Mesenchymal stem cell (in vitro differentiated cells and primary cell): ENCODE results near the gene DCUN1D3.
"Not testable (repeated sequence)": the region's sequence is repeated elsewhere in the genome, so short reads cannot be mapped to it uniquely, and the experiment has no call there.

Source experiments
- DNase-seq: peaks from one replicate; pipeline ENCODE4 v3.0.0-alpha.2; 2013
- H2AFZ ChIP-seq: one replicate; pipeline ENCODE4 v1.6.1; 2013; ENCODE audit warnings: low read depth, mild to moderate bottlenecking, control low read depth, inconsistent platforms, low read length, moderate library complexity
- H2AK5ac ChIP-seq: 2 replicates; pipeline ENCODE4 v1.6.1; 2013; ENCODE audit warnings: low read length, moderate library complexity, mild to moderate bottlenecking, inconsistent platforms; ENCODE audit not compliant: severe bottlenecking
- H2BK120ac ChIP-seq: one replicate; pipeline ENCODE4 v1.6.1; 2013; ENCODE audit warnings: low read depth, mild to moderate bottlenecking, inconsistent platforms, low read length, moderate library complexity
- H2BK12ac ChIP-seq, 2 experiments: one replicate each; pipeline ENCODE4 v1.6.1; 2013; ENCODE audit warnings: inconsistent platforms in 2 of 2, low read length in 2 of 2, mild to moderate bottlenecking in 2 of 2, moderate library complexity in 2 of 2, control low read depth in 1 of 2
- H2BK15ac ChIP-seq: one replicate; pipeline ENCODE4 v1.6.1; 2013; ENCODE audit warnings: mild to moderate bottlenecking, low read depth, inconsistent platforms; ENCODE audit not compliant: poor library complexity, severe bottlenecking
- H2BK5ac ChIP-seq: 2 replicates; pipeline ENCODE4 v1.6.1; 2013; ENCODE audit warnings: low read depth, mild to moderate bottlenecking, low read length, control low read depth, inconsistent platforms; ENCODE audit not compliant: poor library complexity, severe bottlenecking
- H3K14ac ChIP-seq, 2 experiments: one replicate each; pipeline ENCODE4 v1.6.1; 2013; ENCODE audit warnings: inconsistent platforms in 2 of 2, low read length in 2 of 2, control low read depth in 1 of 2, mild to moderate bottlenecking in 1 of 2, moderate library complexity in 1 of 2
- H3K18ac ChIP-seq, 2 experiments: one replicate each; pipeline ENCODE4 v1.6.1; 2013; ENCODE audit warnings: inconsistent platforms in 2 of 2, low read length in 2 of 2, control low read depth in 1 of 2, low read depth in 1 of 2, mild to moderate bottlenecking in 1 of 2
- H3K23ac ChIP-seq, 2 experiments: one replicate each; pipeline ENCODE4 v1.6.1; 2013; ENCODE audit warnings: inconsistent platforms in 2 of 2, low read length in 2 of 2, mild to moderate bottlenecking in 2 of 2, moderate library complexity in 2 of 2, control low read depth in 1 of 2
- H3K27ac ChIP-seq: 2 replicates; pipeline ENCODE4 v1.5.1; 2013; ENCODE audit warnings: mild to moderate bottlenecking, moderate library complexity, low read length, control low read depth, inconsistent platforms; ENCODE audit not compliant: poor library complexity, severe bottlenecking
- H3K27me3 ChIP-seq, 2 experiments: 2 replicates each; pipeline versions ENCODE4 v1.6.1 to v1.7.0; 2013; ENCODE audit warnings: low read length in 2 of 2, mild to moderate bottlenecking in 2 of 2, moderate library complexity in 2 of 2, control low read depth in 1 of 2, inconsistent platforms in 1 of 2; ENCODE audit not compliant: control insufficient read depth in 1 of 2, insufficient read depth in 1 of 2
- H3K36me3 ChIP-seq, 2 experiments: 2 replicates each; pipeline versions ENCODE4 v1.6.1 to v1.7.0; 2013; ENCODE audit warnings: low read length in 2 of 2, control low read depth in 1 of 2, inconsistent platforms in 1 of 2, low read depth in 1 of 2, mild to moderate bottlenecking in 1 of 2; ENCODE audit not compliant: insufficient read depth in 2 of 2, control insufficient read depth in 1 of 2
- H3K4ac ChIP-seq, 2 experiments: one replicate each; pipeline ENCODE4 v1.6.1; 2013; ENCODE audit warnings: inconsistent platforms in 2 of 2, low read length in 2 of 2, mild to moderate bottlenecking in 2 of 2, moderate library complexity in 2 of 2, control low read depth in 1 of 2, low read depth in 1 of 2
- H3K4me1 ChIP-seq: 2 replicates; pipeline ENCODE4 v1.6.1; 2013; ENCODE audit warnings: low read depth, low read length, control low read depth; ENCODE audit not compliant: control insufficient read depth, insufficient read depth
- H3K4me2 ChIP-seq: 2 replicates; pipeline ENCODE4 v1.6.1; 2013; ENCODE audit warnings: low read length, mild to moderate bottlenecking, inconsistent platforms; ENCODE audit not compliant: poor library complexity, severe bottlenecking
- H3K4me3 ChIP-seq, 2 experiments: 2 replicates each; pipeline versions ENCODE4 v1.5.1 to v1.7.0; 2013; ENCODE audit warnings: low read length in 2 of 2, mild to moderate bottlenecking in 2 of 2, control low read depth in 1 of 2, low read depth in 1 of 2; ENCODE audit not compliant: insufficient read depth in 1 of 2
- H3K79me1 ChIP-seq: replicated peaks from 2 replicates; pipeline ENCODE4 v1.6.1; 2013; ENCODE audit warnings: mild to moderate bottlenecking, control low read depth, low read length, inconsistent platforms; ENCODE audit not compliant: poor library complexity, severe bottlenecking
- H3K9ac ChIP-seq: 2 replicates; pipeline ENCODE4 v1.7.0; 2013; ENCODE audit warnings: mild to moderate bottlenecking, low read length, moderate library complexity
- H3K9me3 ChIP-seq: 2 replicates; pipeline ENCODE4 v1.7.0; 2013; ENCODE audit warnings: mild to moderate bottlenecking, low read length; ENCODE audit not compliant: control insufficient read depth
- H4K8ac ChIP-seq: one replicate; pipeline ENCODE4 v1.6.1; 2013; ENCODE audit warnings: inconsistent platforms, mild to moderate bottlenecking, low read length, moderate library complexity
- H4K91ac ChIP-seq: one replicate; pipeline ENCODE4 v1.6.1; 2013; ENCODE audit warnings: mild to moderate bottlenecking, low read length, inconsistent platforms
- WGBS: methylation state at CpG from one replicate; pipeline ENCODE4 v1.1.7; 2013; ENCODE audit warnings: mixed read lengths; 5-methylcytosine and 5-hydroxymethylcytosine counted together

The DCUN1D3 gene

GRCh38 chr16:20945575-20945875, 45.4 kb upstream of the DCUN1D3 start:
- not testable (repeated sequence) for H2BK12ac ChIP-seq, H3K9me3 ChIP-seq, H3K9ac ChIP-seq, H3K27me3 ChIP-seq, H2AFZ ChIP-seq, H4K8ac ChIP-seq, H3K4me2 ChIP-seq, DNase-seq, H3K4ac ChIP-seq, H3K18ac ChIP-seq, H2BK120ac ChIP-seq, H2BK15ac ChIP-seq, H3K23ac ChIP-seq, H3K27ac ChIP-seq, H3K36me3 ChIP-seq, H3K4me3 ChIP-seq, H3K4me1 ChIP-seq, H3K79me1 ChIP-seq, H3K14ac ChIP-seq, H2BK5ac ChIP-seq, H4K91ac ChIP-seq, H2AK5ac ChIP-seq
- 95% methylated on average over 9 of the region's 11 CpGs for WGBS

GRCh38 chr16:20944861-20945574, 44.9 kb upstream of the DCUN1D3 start:
- peak; percentile 38 for DNase-seq
- no peak overlapping the region for H2AFZ ChIP-seq
- no peak overlapping the region for H3K27ac ChIP-seq
- H3K4me3 ChIP-seq: no peak overlapping the region
- no peak overlapping the region for H3K23ac ChIP-seq
- H3K79me1 ChIP-seq: no peaks in the 10 kb centered on the region
- H3K9me3 ChIP-seq: no peaks in the 10 kb centered on the region
- no peak overlapping the region for H2BK12ac ChIP-seq
- no peak overlapping the region for H2BK15ac ChIP-seq
- H3K18ac ChIP-seq: no peak overlapping the region
- no peak overlapping the region for H4K91ac ChIP-seq
- H2BK120ac ChIP-seq: no peak overlapping the region
- H3K27me3 ChIP-seq: peaks cover 0 to 2% of the 10 kb centered on the region in 2 experiments
- no peak overlapping the region for H2BK5ac ChIP-seq
- H4K8ac ChIP-seq: no peak overlapping the region
- H3K4ac ChIP-seq: no peak overlapping the region
- 89% methylated on average over 4 of the region's 5 CpGs for WGBS
- H3K4me2 ChIP-seq: no peak overlapping the region
- no peak overlapping the region for H3K14ac ChIP-seq
- H3K36me3 ChIP-seq: no peaks in the 10 kb centered on the region
- no peaks in the 10 kb centered on the region for H3K4me1 ChIP-seq
- H2AK5ac ChIP-seq: no peak overlapping the region
- no peak overlapping the region for H3K9ac ChIP-seq

GRCh38 chr16:20942256-20942655, 42.1 kb upstream of the DCUN1D3 start:
- Histone ChIP-seq H3K4ac (no peak overlapping the region), H2AFZ (no peak overlapping the region), H4K8ac (no peak overlapping the region), H3K9ac (no peak overlapping the region), H3K27ac (no peak overlapping the region), H3K14ac (no peak overlapping the region), H3K79me1 (no peaks in the 10 kb centered on the region), H2BK12ac (no peak overlapping the region), H2BK120ac (no peak overlapping the region), H4K91ac (no peak overlapping the region), H3K36me3 (no peaks in the 10 kb centered on the region), H3K23ac (no peak overlapping the region), H3K18ac (no peak overlapping the region), H3K4me3 (no peak overlapping the region), H3K4me1 (no peaks in the 10 kb centered on the region), H2AK5ac (no peak overlapping the region), H3K27me3 (no peaks in the 10 kb centered on the region), H2BK5ac (no peak overlapping the region), H2BK15ac (no peak overlapping the region), H3K9me3 (no peaks in the 10 kb centered on the region), H3K4me2 (no peak overlapping the region)
- DNase-seq: no peak
- 59% methylated on average over 3 of the region's 4 CpGs for WGBS

- Histone ChIP-seq H3K4me2 (no peak overlapping the region), H2AK5ac (no peak overlapping the region), H3K9ac (no peak overlapping the region), H2BK12ac (no peak overlapping the region), H2BK5ac (no peak overlapping the region), H3K9me3 (no peaks in the 10 kb centered on the region), H3K36me3 (no peaks in the 10 kb centered on the region), H3K23ac (no peak overlapping the region), H3K4me1 (no peaks in the 10 kb centered on the region), H2AFZ (no peak overlapping the region), H3K14ac (no peak overlapping the region), H3K27ac (no peak overlapping the region), H4K8ac (no peak overlapping the region), H3K4me3 (no peak overlapping the region), H3K27me3 (no peaks in the 10 kb centered on the region), H2BK15ac (no peak overlapping the region), H4K91ac (no peak overlapping the region), H2BK120ac (no peak overlapping the region), H3K79me1 (no peaks in the 10 kb centered on the region), H3K4ac (no peak overlapping the region), H3K18ac (no peak overlapping the region)
- 98% methylated on average over 6 of the region's 6 CpGs for WGBS
- DNase-seq: no peak
These were observed 41.4 kb upstream of the DCUN1D3 start for GRCh38 chr16:20941636-20941926.
